ENCODE measurements around the gene NUTF2.

NUTF2 gene

GRCh38 chr16:67853670-67854069, 6.9 kb downstream of the NUTF2 start:
- no peak overlapping the region for H3K4me3 ChIP-seq (ENCODE audit: low read depth, low read length)
- no peak for DNase-seq (ENCODE audit: low read depth)
- in situ Hi-C loops (cut with HindIII; ENCODE audit: low sequenced_read_pairs) = no loop called here
- TF ChIP-seq CTCF (IDR thresholded peaks at IDR 0.05; ENCODE audit: low read depth, low read length, missing control alignments) = no peak

GRCh38 chr16:67855789-67856188, 9.1 kb downstream of the NUTF2 start:
- in situ Hi-C loops (cut with HindIII; ENCODE audit: low sequenced_read_pairs) = no loop called here
- TF ChIP-seq CTCF (IDR thresholded peaks at IDR 0.05; ENCODE audit: low read depth, low read length, missing control alignments) = no peak
- H3K4me3 ChIP-seq (ENCODE audit: low read depth, low read length) = no peak overlapping the region
- no peak for DNase-seq (ENCODE audit: low read depth)

- no peak for DNase-seq (ENCODE audit: low read depth)
- TF ChIP-seq CTCF (IDR thresholded peaks at IDR 0.05; ENCODE audit: low read depth, low read length, missing control alignments) = no peak
- no peak overlapping the region for H3K4me3 ChIP-seq (ENCODE audit: low read depth, low read length)
- in situ Hi-C loops (cut with HindIII; ENCODE audit: low sequenced_read_pairs) = no loop called here
Measured at GRCh38 chr16:67856927-67857546, 10.3 kb downstream of the NUTF2 start.

- DNase-seq (ENCODE audit: low read depth) = peak; percentile 65
- no peak for TF ChIP-seq CTCF (IDR thresholded peaks at IDR 0.05; ENCODE audit: low read depth, low read length, missing control alignments)
- H3K4me3 ChIP-seq (ENCODE audit: low read depth, low read length) = no peak overlapping the region
- in situ Hi-C loops (cut with HindIII; ENCODE audit: low sequenced_read_pairs) = no loop called here
Measured at GRCh38 chr16:67857547-67858233, 11.0 kb downstream of the NUTF2 start.

GRCh38 chr16:67858500-67858899, 11.8 kb downstream of the NUTF2 start:
- DNase-seq (ENCODE audit: low read depth) = no peak
- no peak overlapping the region for H3K4me3 ChIP-seq (ENCODE audit: low read depth, low read length)
- in situ Hi-C loops (cut with HindIII; ENCODE audit: low sequenced_read_pairs) = no loop called here
- no peak for TF ChIP-seq CTCF (IDR thresholded peaks at IDR 0.05; ENCODE audit: low read depth, low read length, missing control alignments)

- H3K4me3 ChIP-seq (ENCODE audit: low read depth, low read length) = no peak overlapping the region
- in situ Hi-C loops (cut with HindIII; ENCODE audit: low sequenced_read_pairs) = loop anchor here (5.0 kb wide), 1 partner anchor 38 kb away; no protein-coding TSS in a partner anchor
- DNase-seq (ENCODE audit: low read depth) = no peak
- no peak for TF ChIP-seq CTCF (IDR thresholded peaks at IDR 0.05; ENCODE audit: low read depth, low read length, missing control alignments)
Measured at GRCh38 chr16:67860589-67861398, 14.1 kb downstream of the NUTF2 start.
